Measurements from ENCODE around the gene STX19. TPM values are rescaled to one million over a fixed set of nuclear protein-coding genes. Genes with fewer than 3 reads are reported as not detected.

Gene STX19
- total and polyA plus RNA-seq, 2 donors (not counting 1 experiment from before 2014, with no cell fraction given): not detected

GRCh38 chr3:94026623-94027022 is 1.8 kb downstream of the STX19 start:
- no peaks in the 10 kb centered on the region for H3K4me1 ChIP-seq (ENCODE audit: control insufficient read depth in 2 of 2, insufficient read depth in 2 of 2, low read length in 2 of 2)
- no peaks in the 10 kb centered on the region for H3K36me3 ChIP-seq (replicated peaks in 1 of 2; ENCODE audit: control extremely low read depth in 1 of 2, control insufficient read depth in 1 of 2, extremely low read depth in 1 of 2, insufficient read depth in 2 of 2, low read length in 1 of 2)
- no peak overlapping the region for H3K4me3 ChIP-seq (ENCODE audit: control extremely low read depth in 1 of 5, extremely low read depth in 1 of 5, insufficient read depth in 1 of 5, low read depth in 2 of 5, low read length in 4 of 5)
- POLR2A ChIA-PET: no interaction called here
- DNase-seq (no peak), ATAC-seq (ENCODE audit: low read depth) (no peak)
- Mint-ChIP-seq H3K4me3 (no peak overlapping the region), H3K9me3 (ENCODE audit: insufficient read depth) (no peaks in the 10 kb centered on the region), H3K27ac (no peak overlapping the region), H3K4me1 (no peaks in the 10 kb centered on the region), H3K27me3 (no peaks in the 10 kb centered on the region)
- H3K9ac ChIP-seq (ENCODE audit: low read length): no peak overlapping the region
- TF ChIP-seq CTCF (IDR thresholded peaks at IDR 0.05) (no peak), EZH2 (IDR thresholded peaks at IDR 0.05; ENCODE audit: borderline replicate concordance, insufficient read depth, low read depth, low read length, poor library complexity, severe bottlenecking) (no peak)
- intact Hi-C loops (cut with micrococcal nuclease): no loop called here
- no CpG with 5 or more reads among the region's 2 CpGs for WGBS (ENCODE audit: insufficient coverage)
- H3K79me2 ChIP-seq (ENCODE audit: control insufficient read depth, insufficient read depth, low read length): no peaks in the 10 kb centered on the region
- H3K9me3 ChIP-seq (ENCODE audit: control extremely low read depth in 1 of 3, control insufficient read depth in 2 of 3, insufficient read depth in 1 of 3, low read length in 2 of 3): no peaks in the 10 kb centered on the region
- H2AFZ ChIP-seq (ENCODE audit: insufficient read depth, low read depth, low read length, poor library complexity, severe bottlenecking): no peak overlapping the region
- no peak overlapping the region for H3K27ac ChIP-seq (ENCODE audit: low read length in 2 of 2)
- CTCF ChIA-PET: interaction anchor here (1.7 kb wide), 1 partner anchor 11 kb away, joined by 4 read pairs; no protein-coding TSS in a partner anchor
- no peaks in the 10 kb centered on the region for H4K20me1 ChIP-seq (ENCODE audit: control insufficient read depth, insufficient read depth, low read length, poor library complexity, severe bottlenecking)
- H3K4me2 ChIP-seq (replicated peaks; ENCODE audit: low read depth, low read length, poor library complexity, severe bottlenecking): no peak overlapping the region
- no peaks in the 10 kb centered on the region for H3K27me3 ChIP-seq (replicated peaks in 1 of 4; ENCODE audit: control extremely low read depth in 1 of 4, control insufficient read depth in 3 of 4, insufficient read depth in 4 of 4, low read length in 3 of 4)

GRCh38 chr3:94024385-94024784 is 4.0 kb downstream of the STX19 start:
- Histone ChIP-seq H3K79me2 (ENCODE audit: control insufficient read depth, insufficient read depth, low read length) (no peaks in the 10 kb centered on the region), H3K36me3 (replicated peaks in 1 of 2; ENCODE audit: control extremely low read depth in 1 of 2, control insufficient read depth in 1 of 2, extremely low read depth in 1 of 2, insufficient read depth in 2 of 2, low read length in 1 of 2) (no peaks in the 10 kb centered on the region), H3K9me3 (ENCODE audit: control extremely low read depth in 1 of 3, control insufficient read depth in 2 of 3, insufficient read depth in 1 of 3, low read length in 2 of 3) (no peaks in the 10 kb centered on the region), H2AFZ (ENCODE audit: insufficient read depth, low read depth, low read length, poor library complexity, severe bottlenecking) (no peak overlapping the region), H4K20me1 (ENCODE audit: control insufficient read depth, insufficient read depth, low read length, poor library complexity, severe bottlenecking) (no peaks in the 10 kb centered on the region), H3K9ac (ENCODE audit: low read length) (no peak overlapping the region), H3K27me3 (replicated peaks in 1 of 4; ENCODE audit: control extremely low read depth in 1 of 4, control insufficient read depth in 3 of 4, insufficient read depth in 4 of 4, low read length in 3 of 4) (no peaks in the 10 kb centered on the region), H3K4me2 (replicated peaks; ENCODE audit: low read depth, low read length, poor library complexity, severe bottlenecking) (no peak overlapping the region), H3K4me3 (ENCODE audit: control extremely low read depth in 1 of 5, extremely low read depth in 1 of 5, insufficient read depth in 1 of 5, low read depth in 2 of 5, low read length in 4 of 5) (no peak overlapping the region), H3K4me1 (ENCODE audit: control insufficient read depth in 2 of 2, insufficient read depth in 2 of 2, low read length in 2 of 2) (no peaks in the 10 kb centered on the region), H3K27ac (ENCODE audit: low read length in 2 of 2) (no peak overlapping the region)
- DNase-seq (no peak), ATAC-seq (ENCODE audit: low read depth) (no peak)
- intact Hi-C loops (cut with micrococcal nuclease): no loop called here
- POLR2A ChIA-PET: no interaction called here
- Mint-ChIP-seq H3K4me3 (no peak overlapping the region), H3K4me1 (no peaks in the 10 kb centered on the region), H3K9me3 (ENCODE audit: insufficient read depth) (no peaks in the 10 kb centered on the region), H3K27me3 (no peaks in the 10 kb centered on the region), H3K27ac (no peak overlapping the region)
- no peak for TF ChIP-seq CTCF (IDR thresholded peaks at IDR 0.05)
- no CpG with 5 or more reads among the region's 3 CpGs for WGBS (ENCODE audit: insufficient coverage)
- CTCF ChIA-PET: interaction anchor here (1.4 kb wide), 1 partner anchor 19 kb away, joined by 3 read pairs; no protein-coding TSS in a partner anchor
